Hematopoietic multipotent progenitor cell treated with erythropoietin and hydrocortisone succinate and interleukin-3 and kit ligand, for 6 days (in vitro differentiated cells): ENCODE measurements around the gene EPAS1.

Source experiments
- DNase-seq: peaks from one replicate; pipeline ENCODE4 v3.0.0-alpha.2; 2015

Gene EPAS1

GRCh38 chr2:46326231-46326980, 29.2 kb downstream of the EPAS1 start:
- no peak for DNase-seq

- DNase-seq, result no peak
These were observed 30.4 kb downstream of the EPAS1 start for GRCh38 chr2:46327627-46328026.

GRCh38 chr2:46328291-46328690, 31.1 kb downstream of the EPAS1 start:
- DNase-seq, result no peak

- DNase-seq, result no peak
These were observed 31.6 kb downstream of the EPAS1 start for GRCh38 chr2:46328829-46329228.

- no peak for DNase-seq
These were observed 32.1 kb downstream of the EPAS1 start for GRCh38 chr2:46329340-46329739.

GRCh38 chr2:46329803-46330775, 32.9 kb downstream of the EPAS1 start:
- no peak for DNase-seq

- no peak for DNase-seq
These were observed 34.0 kb downstream of the EPAS1 start for GRCh38 chr2:46331109-46331766.

- DNase-seq, result no peak
These were observed 35.6 kb downstream of the EPAS1 start for GRCh38 chr2:46332686-46333281.

- DNase-seq, result peak; percentile 36
These were observed 36.7 kb downstream of the EPAS1 start for GRCh38 chr2:46333912-46334311.

GRCh38 chr2:46334389-46335271, 37.4 kb downstream of the EPAS1 start:
- no peak for DNase-seq

GRCh38 chr2:46335391-46336282, 38.4 kb downstream of the EPAS1 start:
- DNase-seq, result no peak

GRCh38 chr2:46336283-46336959, 39.2 kb downstream of the EPAS1 start:
- DNase-seq, result no peak

GRCh38 chr2:46337208-46337994, 40.2 kb downstream of the EPAS1 start:
- DNase-seq, result no peak

- no peak for DNase-seq
These were observed 41.5 kb downstream of the EPAS1 start for GRCh38 chr2:46338674-46339073.

GRCh38 chr2:46339200-46339599, 42.0 kb downstream of the EPAS1 start:
- DNase-seq, result no peak

- DNase-seq, result peak; percentile 88
These were observed 42.7 kb downstream of the EPAS1 start for GRCh38 chr2:46339676-46340459.

- peak; percentile 91 for DNase-seq
These were observed 43.7 kb downstream of the EPAS1 start for GRCh38 chr2:46340740-46341420.
